Mesenchymal stem cell (in vitro differentiated cells and primary cell): ENCODE results near the gene TDRD9.
A peak's percentile ranks its signal among the peaks of the same experiment; 100 is the strongest.

Experiments used
- DNase-seq: peaks from one replicate; pipeline ENCODE4 v3.0.0-alpha.2; 2013
- H2AFZ ChIP-seq: one replicate; pipeline ENCODE4 v1.6.1; 2013; ENCODE audit warnings: low read depth, mild to moderate bottlenecking, control low read depth, inconsistent platforms, low read length, moderate library complexity
- H2AK5ac ChIP-seq: 2 replicates; pipeline ENCODE4 v1.6.1; 2013; ENCODE audit warnings: low read length, moderate library complexity, mild to moderate bottlenecking, inconsistent platforms; ENCODE audit not compliant: severe bottlenecking
- H2BK120ac ChIP-seq: one replicate; pipeline ENCODE4 v1.6.1; 2013; ENCODE audit warnings: low read depth, mild to moderate bottlenecking, inconsistent platforms, low read length, moderate library complexity
- H2BK12ac ChIP-seq, 2 experiments: one replicate each; pipeline ENCODE4 v1.6.1; 2013; ENCODE audit warnings: inconsistent platforms in 2 of 2, low read length in 2 of 2, mild to moderate bottlenecking in 2 of 2, moderate library complexity in 2 of 2, control low read depth in 1 of 2
- H2BK15ac ChIP-seq: one replicate; pipeline ENCODE4 v1.6.1; 2013; ENCODE audit warnings: mild to moderate bottlenecking, low read depth, inconsistent platforms; ENCODE audit not compliant: poor library complexity, severe bottlenecking
- H2BK5ac ChIP-seq: 2 replicates; pipeline ENCODE4 v1.6.1; 2013; ENCODE audit warnings: low read depth, mild to moderate bottlenecking, low read length, control low read depth, inconsistent platforms; ENCODE audit not compliant: poor library complexity, severe bottlenecking
- H3K14ac ChIP-seq, 2 experiments: one replicate each; pipeline ENCODE4 v1.6.1; 2013; ENCODE audit warnings: inconsistent platforms in 2 of 2, low read length in 2 of 2, control low read depth in 1 of 2, mild to moderate bottlenecking in 1 of 2, moderate library complexity in 1 of 2
- H3K18ac ChIP-seq, 2 experiments: one replicate each; pipeline ENCODE4 v1.6.1; 2013; ENCODE audit warnings: inconsistent platforms in 2 of 2, low read length in 2 of 2, control low read depth in 1 of 2, low read depth in 1 of 2, mild to moderate bottlenecking in 1 of 2
- H3K23ac ChIP-seq, 2 experiments: one replicate each; pipeline ENCODE4 v1.6.1; 2013; ENCODE audit warnings: inconsistent platforms in 2 of 2, low read length in 2 of 2, mild to moderate bottlenecking in 2 of 2, moderate library complexity in 2 of 2, control low read depth in 1 of 2
- H3K27ac ChIP-seq: 2 replicates; pipeline ENCODE4 v1.5.1; 2013; ENCODE audit warnings: mild to moderate bottlenecking, moderate library complexity, low read length, control low read depth, inconsistent platforms; ENCODE audit not compliant: poor library complexity, severe bottlenecking
- H3K27me3 ChIP-seq, 2 experiments: 2 replicates each; pipeline versions ENCODE4 v1.6.1 to v1.7.0; 2013; ENCODE audit warnings: low read length in 2 of 2, mild to moderate bottlenecking in 2 of 2, moderate library complexity in 2 of 2, control low read depth in 1 of 2, inconsistent platforms in 1 of 2; ENCODE audit not compliant: control insufficient read depth in 1 of 2, insufficient read depth in 1 of 2
- H3K36me3 ChIP-seq, 2 experiments: 2 replicates each; pipeline versions ENCODE4 v1.6.1 to v1.7.0; 2013; ENCODE audit warnings: low read length in 2 of 2, control low read depth in 1 of 2, inconsistent platforms in 1 of 2, low read depth in 1 of 2, mild to moderate bottlenecking in 1 of 2; ENCODE audit not compliant: insufficient read depth in 2 of 2, control insufficient read depth in 1 of 2
- H3K4ac ChIP-seq, 2 experiments: one replicate each; pipeline ENCODE4 v1.6.1; 2013; ENCODE audit warnings: inconsistent platforms in 2 of 2, low read length in 2 of 2, mild to moderate bottlenecking in 2 of 2, moderate library complexity in 2 of 2, control low read depth in 1 of 2, low read depth in 1 of 2
- H3K4me1 ChIP-seq: 2 replicates; pipeline ENCODE4 v1.6.1; 2013; ENCODE audit warnings: low read depth, low read length, control low read depth; ENCODE audit not compliant: control insufficient read depth, insufficient read depth
- H3K4me2 ChIP-seq: 2 replicates; pipeline ENCODE4 v1.6.1; 2013; ENCODE audit warnings: low read length, mild to moderate bottlenecking, inconsistent platforms; ENCODE audit not compliant: poor library complexity, severe bottlenecking
- H3K4me3 ChIP-seq, 2 experiments: 2 replicates each; pipeline versions ENCODE4 v1.5.1 to v1.7.0; 2013; ENCODE audit warnings: low read length in 2 of 2, mild to moderate bottlenecking in 2 of 2, control low read depth in 1 of 2, low read depth in 1 of 2; ENCODE audit not compliant: insufficient read depth in 1 of 2
- H3K79me1 ChIP-seq: replicated peaks from 2 replicates; pipeline ENCODE4 v1.6.1; 2013; ENCODE audit warnings: mild to moderate bottlenecking, control low read depth, low read length, inconsistent platforms; ENCODE audit not compliant: poor library complexity, severe bottlenecking
- H3K9ac ChIP-seq: 2 replicates; pipeline ENCODE4 v1.7.0; 2013; ENCODE audit warnings: mild to moderate bottlenecking, low read length, moderate library complexity
- H3K9me3 ChIP-seq: 2 replicates; pipeline ENCODE4 v1.7.0; 2013; ENCODE audit warnings: mild to moderate bottlenecking, low read length; ENCODE audit not compliant: control insufficient read depth
- H4K8ac ChIP-seq: one replicate; pipeline ENCODE4 v1.6.1; 2013; ENCODE audit warnings: inconsistent platforms, mild to moderate bottlenecking, low read length, moderate library complexity
- H4K91ac ChIP-seq: one replicate; pipeline ENCODE4 v1.6.1; 2013; ENCODE audit warnings: mild to moderate bottlenecking, low read length, inconsistent platforms
- WGBS: methylation state at CpG from one replicate; pipeline ENCODE4 v1.1.7; 2013; ENCODE audit warnings: mixed read lengths; 5-methylcytosine and 5-hydroxymethylcytosine counted together

Gene TDRD9

DNA sequence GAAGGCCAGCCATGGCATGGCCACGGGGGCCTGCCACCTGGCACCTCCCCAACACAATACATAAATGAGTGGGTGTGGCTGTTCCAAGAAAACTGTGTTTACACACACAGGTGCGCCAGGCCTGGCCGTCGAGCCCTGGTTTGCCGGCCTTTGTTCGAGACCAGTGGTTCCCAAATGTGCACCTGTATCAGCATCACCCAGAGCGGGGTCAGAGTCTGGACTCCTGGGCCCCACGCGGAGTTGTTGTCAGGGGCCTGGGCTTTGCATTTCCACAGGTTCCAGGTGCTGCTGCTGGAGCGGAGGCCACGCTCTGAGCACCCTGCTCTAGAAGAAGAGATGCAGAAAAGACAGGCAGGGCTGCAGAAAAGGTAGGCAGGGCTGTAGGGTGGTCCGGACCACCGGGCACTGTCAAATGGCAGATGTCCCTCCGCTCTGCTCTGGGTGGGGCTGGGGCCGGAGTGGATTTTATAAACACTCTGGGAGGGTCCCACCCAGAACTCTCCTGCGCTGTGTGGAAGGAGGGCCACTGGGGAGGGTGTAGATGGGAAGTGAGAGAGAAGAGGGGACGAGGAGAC, 153.1 kb downstream of the TDRD9 start:
- Histone ChIP-seq H3K36me3 (no peaks in the 10 kb centered on the region), H3K27ac (no peak overlapping the region), H3K14ac (no peak overlapping the region), H4K91ac (no peak overlapping the region), H2BK12ac (no peak overlapping the region), H3K18ac (no peak overlapping the region), H3K4ac (no peak overlapping the region), H3K9me3 (no peaks in the 10 kb centered on the region), H3K4me3 (no peak overlapping the region), H3K27me3 (peaks cover 12 to 52% of the 10 kb centered on the region in 2 experiments), H2AFZ (no peak overlapping the region), H2BK5ac (no peak overlapping the region), H2BK120ac (no peak overlapping the region), H4K8ac (no peak overlapping the region), H2AK5ac (no peak overlapping the region), H3K9ac (no peak overlapping the region), H3K79me1 (no peaks in the 10 kb centered on the region), H2BK15ac (no peak overlapping the region), H3K4me2 (no peak overlapping the region), H3K4me1 (no peaks in the 10 kb centered on the region), H3K23ac (no peak overlapping the region)
- WGBS = 91% methylated on average over 17 of the region's 17 CpGs
- no peak for DNase-seq

DNA sequence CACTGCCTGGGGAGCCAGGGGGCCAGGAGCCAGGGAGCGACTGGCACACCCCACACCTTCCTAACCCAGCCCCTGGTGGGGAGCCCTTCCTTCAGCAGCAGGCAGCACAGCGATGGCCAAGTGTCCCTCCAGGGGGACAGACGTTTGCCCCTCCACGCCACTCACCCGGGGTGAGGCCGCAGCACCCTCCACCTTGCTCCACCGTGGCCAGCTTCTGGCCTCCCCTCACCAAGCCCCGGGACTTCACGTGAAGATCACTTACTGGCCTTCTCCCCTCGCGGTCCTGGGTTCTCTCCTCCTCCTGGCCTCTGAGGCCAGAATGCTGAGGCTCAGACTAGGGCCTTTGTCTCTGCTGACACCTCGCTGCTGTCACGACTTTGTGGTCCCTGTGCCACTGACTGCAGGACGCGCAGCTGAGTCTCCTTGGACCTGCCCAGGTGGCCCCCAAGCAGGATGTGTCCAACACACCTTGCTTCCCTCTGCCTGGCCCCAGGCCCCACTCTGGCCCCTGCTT, 153.8 kb downstream of the TDRD9 start:
- no peak overlapping the region for H3K9ac ChIP-seq
- no peak overlapping the region for H2AFZ ChIP-seq
- no peak overlapping the region for H3K4me3 ChIP-seq
- no peak overlapping the region for H3K4ac ChIP-seq
- no peak overlapping the region for H3K4me2 ChIP-seq
- no peaks in the 10 kb centered on the region for H3K79me1 ChIP-seq
- H2BK15ac ChIP-seq = no peak overlapping the region
- H3K23ac ChIP-seq = no peak overlapping the region
- DNase-seq = no peak
- no peak overlapping the region for H3K27ac ChIP-seq
- no peaks in the 10 kb centered on the region for H3K9me3 ChIP-seq
- 89% methylated on average over 15 of the region's 15 CpGs for WGBS
- no peak overlapping the region for H2BK12ac ChIP-seq
- no peaks in the 10 kb centered on the region for H3K36me3 ChIP-seq
- no peak overlapping the region for H2BK120ac ChIP-seq
- no peak overlapping the region for H2AK5ac ChIP-seq
- H3K14ac ChIP-seq = no peak overlapping the region
- H4K91ac ChIP-seq = no peak overlapping the region
- H3K27me3 ChIP-seq = peaks cover 13 to 51% of the 10 kb centered on the region in 2 experiments
- H3K4me1 ChIP-seq = no peaks in the 10 kb centered on the region
- no peak overlapping the region for H3K18ac ChIP-seq
- no peak overlapping the region for H4K8ac ChIP-seq
- H2BK5ac ChIP-seq = no peak overlapping the region

DNA sequence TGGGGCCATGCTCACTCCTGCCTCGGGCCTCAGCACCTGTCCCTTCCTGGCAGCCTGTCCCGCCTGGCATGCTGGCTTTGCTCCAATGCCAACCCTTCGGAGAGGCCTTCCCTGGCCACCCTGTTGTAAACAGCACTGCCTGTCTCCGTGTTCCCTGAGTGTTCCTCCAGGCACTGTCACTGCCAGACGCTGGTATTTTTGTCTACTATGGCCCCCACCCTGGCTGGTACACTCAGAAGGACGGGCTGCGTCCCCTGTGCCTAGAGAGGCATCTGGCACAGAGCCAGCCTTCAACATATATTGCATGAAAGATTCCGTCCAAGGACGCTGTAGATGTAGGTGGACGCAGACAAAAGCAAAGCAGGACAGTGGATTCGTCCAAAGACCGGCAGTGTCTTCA, 154.6 kb downstream of the TDRD9 start:
- 81% methylated on average over 12 of the region's 12 CpGs for WGBS
- Histone ChIP-seq H3K27ac (no peak overlapping the region), H4K8ac (no peak overlapping the region), H3K36me3 (no peaks in the 10 kb centered on the region), H2BK12ac (no peak overlapping the region), H3K4me2 (no peak overlapping the region), H2BK5ac (no peak overlapping the region), H3K9ac (no peak overlapping the region), H3K27me3 (peaks cover 13 to 58% of the 10 kb centered on the region in 2 experiments), H2BK120ac (no peak overlapping the region), H3K18ac (no peak overlapping the region), H3K4ac (no peak overlapping the region), H3K4me1 (no peaks in the 10 kb centered on the region), H4K91ac (no peak overlapping the region), H3K14ac (no peak overlapping the region), H2AK5ac (no peak overlapping the region), H3K23ac (no peak overlapping the region), H3K4me3 (no peak overlapping the region), H2BK15ac (no peak overlapping the region), H3K79me1 (no peaks in the 10 kb centered on the region), H2AFZ (no peak overlapping the region), H3K9me3 (no peaks in the 10 kb centered on the region)
- no peak for DNase-seq

DNA sequence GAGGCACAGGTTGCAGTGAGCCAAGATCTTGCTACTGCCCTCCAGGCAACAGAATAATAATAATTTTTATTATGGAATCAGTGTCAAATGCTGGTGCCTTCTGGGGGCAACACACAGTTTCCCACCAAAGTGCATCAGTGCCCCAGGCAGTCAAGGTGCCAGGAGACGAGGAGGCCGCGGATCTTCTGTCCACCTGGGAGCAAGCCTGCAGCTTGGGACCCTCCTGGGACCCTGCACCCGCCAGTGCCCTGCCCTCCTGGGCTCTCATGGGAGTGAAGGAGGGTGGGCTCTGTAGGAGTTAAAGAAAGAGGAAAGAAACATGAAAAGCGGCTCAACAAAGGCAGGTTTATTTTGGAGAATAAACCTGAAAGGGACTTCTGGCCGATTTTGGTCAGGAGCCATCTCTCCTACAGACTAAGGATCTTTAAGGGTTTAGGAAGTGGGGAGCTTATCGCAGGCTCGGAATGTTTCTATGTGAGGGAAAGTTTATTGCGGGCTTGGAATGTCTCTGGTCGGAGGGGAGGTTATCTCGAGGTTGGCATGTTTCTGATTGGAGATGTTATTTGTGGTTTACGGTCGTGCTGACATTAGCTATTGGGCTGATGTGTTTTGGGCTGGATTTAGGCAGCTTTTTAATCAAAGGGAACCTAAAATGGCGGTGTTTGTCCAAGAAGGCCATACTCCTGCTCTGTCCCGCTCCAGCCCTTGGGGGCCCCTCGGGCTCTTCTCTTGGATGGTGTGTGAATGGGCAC, 156.2 kb downstream of the TDRD9 start:
- DNase-seq = peak; percentile 1
- Histone ChIP-seq H3K36me3 (no peaks in the 10 kb centered on the region), H3K27me3 (peaks cover 20 to 60% of the 10 kb centered on the region in 2 experiments), H3K4me2 (no peak overlapping the region), H2AK5ac (no peak overlapping the region), H3K14ac (no peak overlapping the region), H3K4me3 (no peak overlapping the region), H3K4ac (no peak overlapping the region), H2BK12ac (no peak overlapping the region), H3K27ac (no peak overlapping the region), H3K9ac (no peak overlapping the region), H3K9me3 (no peaks in the 10 kb centered on the region), H2BK5ac (no peak overlapping the region), H2AFZ (no peak overlapping the region), H4K91ac (no peak overlapping the region), H3K4me1 (no peaks in the 10 kb centered on the region), H2BK15ac (no peak overlapping the region), H3K23ac (no peak overlapping the region), H3K18ac (no peak overlapping the region), H2BK120ac (no peak overlapping the region), H4K8ac (no peak overlapping the region), H3K79me1 (no peaks in the 10 kb centered on the region)
- 63% methylated on average over 16 of the region's 16 CpGs for WGBS
